Measurements from ENCODE around the gene MCM3AP. TPM values are rescaled to one million over a fixed set of nuclear protein-coding genes. Genes with fewer than 3 reads are reported as not detected.

Gene MCM3AP
- total and polyA plus RNA-seq, 9 of the 15 experiments (the other 6 are each of a cell fraction or from before 2014, with no cell fraction given), result 6.5 to 179 (median 69.6) TPM

- no peak for TF ChIP-seq GATAD2B (IDR thresholded peaks at IDR 0.05; ENCODE audit: borderline replicate concordance)
- TF ChIP-seq HOXB6 (CRISPR knock-in tag; IDR thresholded peaks at IDR 0.05; ENCODE audit: borderline replicate concordance), result no peak
- no peak for TF ChIP-seq HMG20B (CRISPR knock-in tag; IDR thresholded peaks at IDR 0.05)
- TF ChIP-seq STAT6 (CRISPR knock-in tag; IDR thresholded peaks at IDR 0.05), result no peak
- no peak for TF ChIP-seq ZNF280A (IDR thresholded peaks at IDR 0.05; ENCODE audit: low read depth, partially characterized antibody)
- TF ChIP-seq E4F1 (CRISPR knock-in tag; IDR thresholded peaks at IDR 0.05; ENCODE audit: borderline replicate concordance), result no peak
- TF ChIP-seq RAD51 (IDR thresholded peaks at IDR 0.05; ENCODE audit: borderline replicate concordance, low read depth), result no peak
- TF ChIP-seq RB1 (IDR thresholded peaks at IDR 0.05; ENCODE audit: low read depth), result no peak
- TF ChIP-seq HDAC3 (IDR thresholded peaks at IDR 0.05; ENCODE audit: borderline replicate concordance, partially characterized antibody), result no peak
- TF ChIP-seq BRF1 (IDR thresholded peaks at IDR 0.05; ENCODE audit: borderline replicate concordance, extremely low read depth, insufficient read length), result no peak
- no peak for TF ChIP-seq ZNF197 (CRISPR knock-in tag; IDR thresholded peaks at IDR 0.05; ENCODE audit: low read depth)
- no peak for TF ChIP-seq TFE3 (CRISPR knock-in tag; IDR thresholded peaks at IDR 0.05)
- TF ChIP-seq POLR2A (conservative IDR thresholded peaks at IDR 0.05), result no peak
- no peak for TF ChIP-seq VEZF1 (CRISPR knock-in tag; IDR thresholded peaks at IDR 0.05)
- no peak for TF ChIP-seq MYBL2 (IDR thresholded peaks at IDR 0.05; ENCODE audit: low read depth)
- no peak for TF ChIP-seq MYBL2 (CRISPR knock-in tag; IDR thresholded peaks at IDR 0.05; ENCODE audit: borderline replicate concordance)
- no peak for TF ChIP-seq MTA2 (IDR thresholded peaks at IDR 0.05; ENCODE audit: low read depth)
- 0 out of 2 replicates have a peak, but pooled peaks have one; percentile 8 for TF ChIP-seq SMARCE1 (IDR thresholded peaks at IDR 0.05)
- no peak for TF ChIP-seq CSDE1 (IDR thresholded peaks at IDR 0.05)
- TF ChIP-seq LCOR (CRISPR knock-in tag; IDR thresholded peaks at IDR 0.05), result no peak; the same call in 1 of the 2 replicates
These were observed 37.9 kb upstream of the MCM3AP start (continued) for GRCh38 chr21:46323227-46323709.

Data from K562 (cell line).